Fibroblast of lung (primary cell): ENCODE data around the gene MRPL33. TPM values are rescaled to one million over a fixed set of nuclear protein-coding genes. Genes with fewer than 3 reads are reported as not detected.
A peak's percentile ranks its signal among the peaks of the same experiment; 100 is the strongest.

ENCODE experiments used
- DNase-seq, 2 donors: peaks; one replicate each; pipeline versions ENCODE4 v3.0.0 to v3.0.0-alpha.2; 2010; ENCODE audit warnings: low read depth in 2 of 2
- H2AFZ ChIP-seq: 2 replicates; pipeline ENCODE4 v1.5.1; 2012; ENCODE audit warnings: low read length, control low read depth, inconsistent platforms
- H3K27ac ChIP-seq: 2 replicates; pipeline ENCODE4 v1.5.1; 2011; ENCODE audit warnings: low read length, control low read depth; ENCODE audit not compliant: insufficient read depth
- H3K27me3 ChIP-seq: 2 replicates; pipeline ENCODE4 v1.5.1; 2011; ENCODE audit warnings: mild to moderate bottlenecking, low read length; ENCODE audit not compliant: control insufficient read depth, insufficient read depth
- H3K36me3 ChIP-seq: 2 replicates; pipeline ENCODE4 v1.5.1; 2011; ENCODE audit warnings: low read length; ENCODE audit not compliant: control insufficient read depth, insufficient read depth
- H3K4me1 ChIP-seq: 2 replicates; pipeline ENCODE4 v1.5.1; 2011; ENCODE audit warnings: low read length; ENCODE audit not compliant: control insufficient read depth, insufficient read depth; ENCODE audit errors: extremely low read depth
- H3K4me2 ChIP-seq: 2 replicates; pipeline ENCODE4 v1.5.1; 2011; ENCODE audit warnings: low read length, control low read depth; ENCODE audit not compliant: insufficient read depth; ENCODE audit errors: extremely low read depth
- H3K4me3 ChIP-seq, 4 experiments: fragments of 200-600 bp in 1 of 4; sonication (generic) in 1 of 4; replicated peaks in 1 of 4; 2 replicates each; pipeline ENCODE4 v1.5.1; 2011 to 2016; ENCODE audit warnings: low read length in 4 of 4, low read depth in 3 of 4, mild to moderate bottlenecking in 3 of 4, control low read depth in 2 of 4, inconsistent platforms in 1 of 4, mixed read lengths in 1 of 4; ENCODE audit not compliant: insufficient read depth in 1 of 4; ENCODE audit errors: control extremely low read depth in 1 of 4
- H3K79me2 ChIP-seq: 2 replicates; pipeline ENCODE4 v1.5.1; 2012; ENCODE audit warnings: mild to moderate bottlenecking, low read length, inconsistent platforms; ENCODE audit not compliant: control insufficient read depth, insufficient read depth
- H3K9ac ChIP-seq: 2 replicates; pipeline ENCODE4 v1.5.1; 2011; ENCODE audit warnings: mild to moderate bottlenecking, low read length, control low read depth; ENCODE audit not compliant: insufficient read depth
- H3K9me3 ChIP-seq: 2 replicates; pipeline ENCODE4 v1.5.1; 2012; ENCODE audit warnings: low read depth, low read length; ENCODE audit not compliant: control insufficient read depth, insufficient read depth
- H4K20me1 ChIP-seq: 2 replicates; pipeline ENCODE4 v1.5.1; 2011; ENCODE audit warnings: low read length; ENCODE audit not compliant: control insufficient read depth, insufficient read depth; ENCODE audit errors: extremely low read depth
- EZH2 ChIP-seq: IDR thresholded peaks from 2 replicates; pipeline ENCODE4 v1.5.1; 2012; ENCODE audit warnings: low read length, control low read depth, mild to moderate bottlenecking; ENCODE audit errors: missing control alignments
- polyA plus RNA-seq, 2 donors: library from polyadenylated mRNA; depleted of rRNA in 1 of 2; stranded (reverse) in 1 of 2; unstranded in 1 of 2; fragments of >200 nt; gene quantifications; 2 replicates each; pipeline ENCODE4 v1.2.1, GENCODE V29; 2011 to 2012; ENCODE audit warnings: missing spikeins in 1 of 2
- total RNA-seq: library from RNA; depleted of rRNA; stranded (reverse); fragments of >200 nt; gene quantifications from 2 replicates; pipeline ENCODE4 v1.2.1, GENCODE V29; 2014
- TF ChIP-seq, protein P1 (sequence below), 2 donors: IDR thresholded peaks in 1 of 2; conservative IDR thresholded peaks in 1 of 2; 1 replicate in 1 of 2; 2 replicates in 1 of 2; pipeline ENCODE4 v1.5.1; 2011 to 2012; ENCODE audit warnings: low read length in 2 of 2, control low read depth in 1 of 2, inconsistent platforms in 1 of 2, low read depth in 1 of 2, mild to moderate bottlenecking in 1 of 2

MRPL33 gene
- total and polyA plus RNA-seq, 2 donors (not counting 1 experiment from before 2014, with no cell fraction given), result 85.9 to 178 TPM

DNA sequence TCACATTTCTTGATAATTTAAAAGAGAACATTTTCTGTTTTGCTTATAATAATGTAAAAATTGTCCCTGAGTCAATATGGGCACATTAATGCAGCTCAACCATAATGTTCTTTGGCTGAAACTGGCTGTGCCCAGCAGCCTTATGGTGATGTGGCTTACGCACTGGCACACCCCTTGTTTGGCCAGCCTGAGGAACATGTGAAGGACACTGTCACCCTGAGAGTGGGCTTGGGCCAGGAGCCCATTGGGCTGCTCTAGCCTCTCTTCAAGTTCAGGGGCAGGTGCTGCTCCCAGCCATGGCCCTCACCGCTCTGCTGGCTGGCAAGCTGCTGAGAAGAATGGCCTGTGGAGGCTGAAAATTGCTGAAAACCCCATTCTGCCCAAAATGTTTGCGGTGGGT lies 37.5 kb downstream of the MRPL33 start:
- Histone ChIP-seq H3K27me3 (no peaks in the 10 kb centered on the region), H4K20me1 (no peaks in the 10 kb centered on the region), H3K27ac (no peak overlapping the region), H2AFZ (no peak overlapping the region), H3K9me3 (no peaks in the 10 kb centered on the region), H3K4me1 (peaks cover 15% of the 10 kb centered on the region), H3K9ac (no peak overlapping the region), H3K4me2 (no peak overlapping the region), H3K79me2 (no peaks in the 10 kb centered on the region), H3K36me3 (no peaks in the 10 kb centered on the region), H3K4me3 (no peak overlapping the region)
- no peak for DNase-seq
- TF ChIP-seq, protein P1, sequence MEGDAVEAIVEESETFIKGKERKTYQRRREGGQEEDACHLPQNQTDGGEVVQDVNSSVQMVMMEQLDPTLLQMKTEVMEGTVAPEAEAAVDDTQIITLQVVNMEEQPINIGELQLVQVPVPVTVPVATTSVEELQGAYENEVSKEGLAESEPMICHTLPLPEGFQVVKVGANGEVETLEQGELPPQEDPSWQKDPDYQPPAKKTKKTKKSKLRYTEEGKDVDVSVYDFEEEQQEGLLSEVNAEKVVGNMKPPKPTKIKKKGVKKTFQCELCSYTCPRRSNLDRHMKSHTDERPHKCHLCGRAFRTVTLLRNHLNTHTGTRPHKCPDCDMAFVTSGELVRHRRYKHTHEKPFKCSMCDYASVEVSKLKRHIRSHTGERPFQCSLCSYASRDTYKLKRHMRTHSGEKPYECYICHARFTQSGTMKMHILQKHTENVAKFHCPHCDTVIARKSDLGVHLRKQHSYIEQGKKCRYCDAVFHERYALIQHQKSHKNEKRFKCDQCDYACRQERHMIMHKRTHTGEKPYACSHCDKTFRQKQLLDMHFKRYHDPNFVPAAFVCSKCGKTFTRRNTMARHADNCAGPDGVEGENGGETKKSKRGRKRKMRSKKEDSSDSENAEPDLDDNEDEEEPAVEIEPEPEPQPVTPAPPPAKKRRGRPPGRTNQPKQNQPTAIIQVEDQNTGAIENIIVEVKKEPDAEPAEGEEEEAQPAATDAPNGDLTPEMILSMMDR (conservative IDR thresholded peaks at IDR 0.05 in 1 of 2, IDR thresholded peaks at IDR 0.05 in 1 of 2; ENCODE audit: low read depth in 1 of 2, low read length in 2 of 2), result no peak
- no peak for TF ChIP-seq EZH2

DNA sequence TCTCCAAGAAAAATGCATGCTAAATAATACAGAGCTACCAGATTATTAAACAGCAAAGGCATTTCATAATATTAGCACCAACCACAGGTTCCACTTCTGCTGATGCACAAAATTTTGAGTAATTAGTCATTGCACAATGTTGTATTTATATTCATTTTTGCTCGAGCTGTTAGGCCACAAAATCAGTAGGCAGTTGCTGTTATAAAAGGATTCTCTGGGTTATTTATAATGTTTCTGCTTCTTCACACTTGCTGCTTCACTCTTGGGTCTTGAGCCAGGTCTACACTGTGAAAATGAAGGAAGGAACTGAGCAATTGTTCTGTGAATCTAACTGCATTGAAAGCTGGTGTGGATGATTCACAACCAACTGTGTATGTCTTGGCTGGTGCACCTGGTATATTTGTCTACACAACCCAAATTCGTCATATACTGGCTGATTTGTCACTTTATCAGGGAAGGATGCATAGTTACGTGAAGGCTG lies 38.3 kb downstream of the MRPL33 start:
- Histone ChIP-seq H3K9me3 (no peaks in the 10 kb centered on the region), H3K79me2 (no peaks in the 10 kb centered on the region), H3K27ac (peak overlapping the region; percentile 24), H3K9ac (no peak overlapping the region), H3K4me3 (no peak overlapping the region), H3K4me2 (peak overlapping the region; percentile 73), H3K36me3 (no peaks in the 10 kb centered on the region), H4K20me1 (no peaks in the 10 kb centered on the region), H2AFZ (no peak overlapping the region), H3K4me1 (peaks cover 15% of the 10 kb centered on the region), H3K27me3 (no peaks in the 10 kb centered on the region)
- peak; percentile 78 to 98 for DNase-seq
- TF ChIP-seq EZH2, result no peak
- TF ChIP-seq, protein P1 (conservative IDR thresholded peaks at IDR 0.05 in 1 of 2, IDR thresholded peaks at IDR 0.05 in 1 of 2; ENCODE audit: low read depth in 1 of 2, low read length in 2 of 2), result no peak

DNA sequence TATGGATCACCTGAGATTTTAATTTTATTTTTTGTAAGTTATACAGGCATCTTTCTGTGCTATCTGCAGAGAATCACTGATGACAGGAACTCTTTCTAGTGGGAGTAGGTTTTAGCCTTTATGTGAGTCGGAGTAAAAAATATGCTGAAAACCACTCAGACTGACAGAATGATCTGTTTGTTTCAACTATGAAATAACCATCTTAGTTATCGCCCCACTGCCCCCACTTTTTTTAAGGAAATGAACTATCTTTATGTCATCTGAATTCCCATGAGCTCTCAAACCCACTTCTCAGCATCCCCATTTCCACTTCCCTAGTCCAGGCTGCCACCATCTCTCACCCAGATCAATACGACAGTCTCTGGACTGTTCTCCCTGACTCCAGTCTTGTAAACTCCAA lies 38.9 kb downstream of the MRPL33 start:
- peak in 1 of 2 donors; percentile 48 for DNase-seq
- H3K79me2 ChIP-seq, result no peaks in the 10 kb centered on the region
- TF ChIP-seq, protein P1 (conservative IDR thresholded peaks at IDR 0.05 in 1 of 2, IDR thresholded peaks at IDR 0.05 in 1 of 2; ENCODE audit: low read depth in 1 of 2, low read length in 2 of 2), result no peak
- TF ChIP-seq EZH2, result no peak
- peaks cover 15% of the 10 kb centered on the region for H3K4me1 ChIP-seq
- peak overlapping the region; percentile 24 for H3K27ac ChIP-seq
- peak overlapping the region; percentile 73 for H3K4me2 ChIP-seq
- no peak overlapping the region for H2AFZ ChIP-seq
- no peaks in the 10 kb centered on the region for H3K9me3 ChIP-seq
- H3K4me3 ChIP-seq, result no peak overlapping the region
- no peaks in the 10 kb centered on the region for H3K27me3 ChIP-seq
- no peak overlapping the region for H3K9ac ChIP-seq
- H4K20me1 ChIP-seq, result no peaks in the 10 kb centered on the region
- no peaks in the 10 kb centered on the region for H3K36me3 ChIP-seq
